GM12878 (cell line): ENCODE results near the gene SURF2.

Experiments
- EP300 ChIP-seq, 2 experiments: fragments of 150-350 bp in 1 of 2; IDR thresholded peaks; 2 replicates each; pipeline ENCODE4 v1.6.1; 2011 to 2012; ENCODE audit warnings: low read depth in 2 of 2, low read length in 2 of 2, borderline replicate concordance in 1 of 2, improper control_type of control experiment in 1 of 2, inconsistent platforms in 1 of 2; ENCODE audit not compliant: control insufficient read depth in 1 of 2
- FOXM1 ChIP-seq: IDR thresholded peaks from 2 replicates; pipeline ENCODE4 v1.6.1; 2012; ENCODE audit warnings: low read depth, mild to moderate bottlenecking, inconsistent platforms, low read length, moderate library complexity
- MYC ChIP-seq: IDR thresholded peaks from 2 replicates; pipeline ENCODE4 v1.6.1; 2011; ENCODE audit warnings: mild to moderate bottlenecking, low read length, moderate library complexity, inconsistent platforms; ENCODE audit not compliant: insufficient read depth, insufficient replicate concordance, insufficient read length, severe bottlenecking
- PML ChIP-seq: IDR thresholded peaks from 2 replicates; pipeline ENCODE4 v1.6.1; 2012; ENCODE audit warnings: low read length, inconsistent platforms
- POLR2AphosphoS5 ChIP-seq: IDR thresholded peaks from 2 replicates; pipeline ENCODE4 v1.6.1; 2011; ENCODE audit warnings: mild to moderate bottlenecking, low read length, inconsistent platforms
- RFX5 ChIP-seq: IDR thresholded peaks from 2 replicates; pipeline ENCODE4 v1.6.1; 2011; ENCODE audit warnings: low read depth, low read length, improper control_type of control experiment
- SUZ12 ChIP-seq: fragments of 200-600 bp; sonication (generic); IDR thresholded peaks from one replicate; pipeline ENCODE4 v1.6.1; 2018; ENCODE audit warnings: antibody characterized with exemption, mild to moderate bottlenecking; ENCODE audit not compliant: unreplicated experiment
- ZNF274 ChIP-seq: IDR thresholded peaks from one replicate; pipeline ENCODE4 v1.8.0; 2011; ENCODE audit not compliant: insufficient read length, insufficient read depth
- TF ChIP-seq, protein P1 (sequence below): IDR thresholded peaks from 2 replicates; pipeline ENCODE4 v1.6.1; 2012; ENCODE audit warnings: low read depth, low read length, improper control_type of control experiment
- TF ChIP-seq, protein P2 (sequence below), 3 experiments: IDR thresholded peaks in 2 of 3; conservative IDR thresholded peaks in 1 of 3; 2 replicates each; pipeline ENCODE4 v1.5.1; 2011; ENCODE audit warnings: low read depth in 3 of 3, low read length in 3 of 3, mild to moderate bottlenecking in 3 of 3, control low read depth in 2 of 3, moderate library complexity in 2 of 3, inconsistent platforms in 1 of 3, mixed read lengths in 1 of 3; ENCODE audit not compliant: control insufficient read depth in 2 of 3, insufficient read depth in 1 of 3; ENCODE audit errors: extremely low read depth in 1 of 3

DNA sequence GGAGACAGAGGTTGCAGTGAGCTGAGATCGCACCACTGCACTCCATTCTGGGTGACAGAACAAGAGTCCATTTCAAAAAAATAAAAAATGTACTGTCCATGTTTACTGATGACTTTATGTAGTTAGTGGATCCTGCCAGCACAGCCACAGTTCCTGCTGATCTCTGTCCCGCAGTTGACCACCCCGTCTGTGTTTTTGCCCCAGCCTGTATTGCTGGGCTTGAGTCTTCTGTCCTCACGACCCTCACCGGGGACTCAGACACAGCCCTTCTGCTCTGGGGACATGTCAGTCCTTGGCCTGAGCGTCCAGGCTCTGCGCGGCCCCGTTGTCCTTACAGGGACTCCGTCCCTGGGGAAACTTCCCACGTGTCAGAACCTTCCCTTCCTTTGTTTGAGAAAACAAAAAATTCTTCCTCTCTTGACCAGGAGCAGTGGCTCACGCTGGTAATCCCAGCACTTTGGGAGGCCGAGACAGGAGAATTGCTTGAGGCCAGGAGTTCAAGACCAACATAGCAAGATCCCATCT, 34.9 kb upstream of the SURF2 start:
- TF ChIP-seq EP300 (IDR thresholded peaks at IDR 0.05; ENCODE audit: borderline replicate concordance in 1 of 2, control insufficient read depth in 1 of 2, low read depth in 2 of 2, low read length in 2 of 2) (no peak), RFX5 (no peak), SUZ12 (no peak), POLR2AphosphoS5 (no peak), ZNF274 (no peak), PML (no peak), FOXM1 (no peak), MYC (no peak)
- TF ChIP-seq, protein P1, sequence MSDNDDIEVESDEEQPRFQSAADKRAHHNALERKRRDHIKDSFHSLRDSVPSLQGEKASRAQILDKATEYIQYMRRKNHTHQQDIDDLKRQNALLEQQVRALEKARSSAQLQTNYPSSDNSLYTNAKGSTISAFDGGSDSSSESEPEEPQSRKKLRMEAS = no peak
- TF ChIP-seq, protein P2, sequence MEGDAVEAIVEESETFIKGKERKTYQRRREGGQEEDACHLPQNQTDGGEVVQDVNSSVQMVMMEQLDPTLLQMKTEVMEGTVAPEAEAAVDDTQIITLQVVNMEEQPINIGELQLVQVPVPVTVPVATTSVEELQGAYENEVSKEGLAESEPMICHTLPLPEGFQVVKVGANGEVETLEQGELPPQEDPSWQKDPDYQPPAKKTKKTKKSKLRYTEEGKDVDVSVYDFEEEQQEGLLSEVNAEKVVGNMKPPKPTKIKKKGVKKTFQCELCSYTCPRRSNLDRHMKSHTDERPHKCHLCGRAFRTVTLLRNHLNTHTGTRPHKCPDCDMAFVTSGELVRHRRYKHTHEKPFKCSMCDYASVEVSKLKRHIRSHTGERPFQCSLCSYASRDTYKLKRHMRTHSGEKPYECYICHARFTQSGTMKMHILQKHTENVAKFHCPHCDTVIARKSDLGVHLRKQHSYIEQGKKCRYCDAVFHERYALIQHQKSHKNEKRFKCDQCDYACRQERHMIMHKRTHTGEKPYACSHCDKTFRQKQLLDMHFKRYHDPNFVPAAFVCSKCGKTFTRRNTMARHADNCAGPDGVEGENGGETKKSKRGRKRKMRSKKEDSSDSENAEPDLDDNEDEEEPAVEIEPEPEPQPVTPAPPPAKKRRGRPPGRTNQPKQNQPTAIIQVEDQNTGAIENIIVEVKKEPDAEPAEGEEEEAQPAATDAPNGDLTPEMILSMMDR (IDR thresholded peaks at IDR 0.05 in 2 of 3, conservative IDR thresholded peaks at IDR 0.05 in 1 of 3; ENCODE audit: control insufficient read depth in 2 of 3, extremely low read depth in 1 of 3, insufficient read depth in 1 of 3, low read depth in 3 of 3, low read length in 3 of 3) = no peak
